ENCODE results near the gene PPP1R7. TPM values are rescaled to one million over a fixed set of nuclear protein-coding genes. Genes with fewer than 3 reads are reported as not detected.

PPP1R7 gene
- total RNA-seq, 3 donors from 2014 or later: 59.3 to 68.9 (median 61.9) TPM

- TF ChIP-seq CTCF (IDR thresholded peaks at IDR 0.05): no peak
- ATAC-seq (no peak), DNase-seq (no peak)
- Histone ChIP-seq H3K9me3 (no peaks in the 10 kb centered on the region), H3K4me1 (ENCODE audit: low read depth) (no peaks in the 10 kb centered on the region), H3K4me3 (no peak overlapping the region), H3K36me3 (ENCODE audit: low read depth) (no peaks in the 10 kb centered on the region)
- intact Hi-C loops (cut with DNase I, micrococcal nuclease): no loop called here
These were observed 8.8 kb downstream of the PPP1R7 start for GRCh38 chr2:241159116-241159515.

- H3K4me1 ChIP-seq (ENCODE audit: low read depth): no peaks in the 10 kb centered on the region
- no peaks in the 10 kb centered on the region for H3K9me3 ChIP-seq
- ATAC-seq: no peak
- no peak for DNase-seq
- no peak overlapping the region for H3K4me3 ChIP-seq
- no peak for TF ChIP-seq CTCF (IDR thresholded peaks at IDR 0.05)
- no peaks in the 10 kb centered on the region for H3K36me3 ChIP-seq (ENCODE audit: low read depth)
- intact Hi-C loops (cut with DNase I, micrococcal nuclease): no loop called here
These were observed 10.1 kb downstream of the PPP1R7 start for GRCh38 chr2:241160318-241160717.

GRCh38 chr2:241161646-241162281 is 11.5 kb downstream of the PPP1R7 start:
- peak; percentile 69 for ATAC-seq
- Histone ChIP-seq H3K9me3 (no peaks in the 10 kb centered on the region), H3K4me3 (no peak overlapping the region), H3K4me1 (ENCODE audit: low read depth) (no peaks in the 10 kb centered on the region), H3K36me3 (ENCODE audit: low read depth) (no peaks in the 10 kb centered on the region)
- DNase-seq: peak; percentile 34 to 72 (median 55)
- TF ChIP-seq CTCF (IDR thresholded peaks at IDR 0.05): no peak
- intact Hi-C loops (cut with DNase I, micrococcal nuclease): no loop called here

- TF ChIP-seq CTCF (IDR thresholded peaks at IDR 0.05): no peak
- Histone ChIP-seq H3K4me3 (no peak overlapping the region), H3K4me1 (ENCODE audit: low read depth) (no peaks in the 10 kb centered on the region), H3K9me3 (no peaks in the 10 kb centered on the region), H3K36me3 (ENCODE audit: low read depth) (no peaks in the 10 kb centered on the region)
- DNase-seq: no peak
- intact Hi-C loops (cut with DNase I, micrococcal nuclease): no loop called here
- ATAC-seq: no peak
These were observed 13.4 kb downstream of the PPP1R7 start for GRCh38 chr2:241163601-241164118.

- H3K4me3 ChIP-seq: no peak overlapping the region
- peaks cover 12% of the 10 kb centered on the region for H3K36me3 ChIP-seq (ENCODE audit: low read depth)
- no peaks in the 10 kb centered on the region for H3K4me1 ChIP-seq (ENCODE audit: low read depth)
- intact Hi-C loops (cut with DNase I, micrococcal nuclease): no loop called here
- DNase-seq: no peak
- peaks cover 13% of the 10 kb centered on the region for H3K9me3 ChIP-seq
- no peak for ATAC-seq
- no peak for TF ChIP-seq CTCF (IDR thresholded peaks at IDR 0.05)
These were observed 18.1 kb downstream of the PPP1R7 start for GRCh38 chr2:241168366-241168765.
